ENCODE measurements around the gene MSX1. TPM values are rescaled to one million over a fixed set of nuclear protein-coding genes. Genes with fewer than 3 reads are reported as not detected.

The MSX1 gene
- polyA plus RNA-seq, 1 experiment, result 6.9 TPM

- ChIA-PET POLR2A (no interaction called here), CTCF (no interaction called here)
- no peaks in the 10 kb centered on the region for H3K36me3 ChIP-seq (ENCODE audit: control insufficient read depth, insufficient read depth, low read length)
- H3K27me3 ChIP-seq (ENCODE audit: control insufficient read depth, insufficient read depth, low read length), result peaks cover 57% of the 10 kb centered on the region
- H3K4me3 ChIP-seq (ENCODE audit: low read depth, low read length), result no peak overlapping the region
- TF ChIP-seq CTCF (IDR thresholded peaks at IDR 0.05; ENCODE audit: insufficient read depth, low read depth, low read length), result no peak
- DNase-seq (ENCODE audit: low read depth), result no peak
These were observed 9.6 kb downstream of the MSX1 start for GRCh38 chr4:4868758-4869723.

GRCh38 chr4:4869731-4870571 lies 10.5 kb downstream of the MSX1 start:
- no peak for TF ChIP-seq CTCF (IDR thresholded peaks at IDR 0.05; ENCODE audit: insufficient read depth, low read depth, low read length)
- Histone ChIP-seq H3K27me3 (ENCODE audit: control insufficient read depth, insufficient read depth, low read length) (peaks cover 61% of the 10 kb centered on the region), H3K4me3 (ENCODE audit: low read depth, low read length) (no peak overlapping the region)

GRCh38 chr4:4870576-4871241 lies 11.2 kb downstream of the MSX1 start:
- TF ChIP-seq CTCF (IDR thresholded peaks at IDR 0.05; ENCODE audit: insufficient read depth, low read depth, low read length), result no peak
- DNase-seq (ENCODE audit: low read depth), result no peak
- Histone ChIP-seq H3K27me3 (ENCODE audit: control insufficient read depth, insufficient read depth, low read length) (peaks cover 64% of the 10 kb centered on the region), H3K36me3 (ENCODE audit: control insufficient read depth, insufficient read depth, low read length) (no peaks in the 10 kb centered on the region), H3K4me3 (ENCODE audit: low read depth, low read length) (no peak overlapping the region)
- ChIA-PET POLR2A (no interaction called here), CTCF (interaction anchor here (1.0 kb wide), 1 partner anchor 9 kb away, joined by 3 read pairs; no protein-coding TSS in a partner anchor)

More at GRCh38 chr4:4869731-4870571, 10.5 kb downstream of the MSX1 start:
- DNase-seq (ENCODE audit: low read depth), result no peak
- ChIA-PET POLR2A (no interaction called here), CTCF (no interaction called here)
- H3K36me3 ChIP-seq (ENCODE audit: control insufficient read depth, insufficient read depth, low read length), result no peaks in the 10 kb centered on the region

- Histone ChIP-seq H3K36me3 (ENCODE audit: control insufficient read depth, insufficient read depth, low read length) (no peaks in the 10 kb centered on the region), H3K4me3 (ENCODE audit: low read depth, low read length) (no peak overlapping the region), H3K27me3 (ENCODE audit: control insufficient read depth, insufficient read depth, low read length) (peaks cover 64% of the 10 kb centered on the region)
- ChIA-PET CTCF (interaction anchor here (1.0 kb wide), 1 partner anchor 8 kb away, joined by 3 read pairs; no protein-coding TSS in a partner anchor), POLR2A (no interaction called here)
- DNase-seq (ENCODE audit: low read depth), result no peak
- no peak for TF ChIP-seq CTCF (IDR thresholded peaks at IDR 0.05; ENCODE audit: insufficient read depth, low read depth, low read length)
These were observed 11.7 kb downstream of the MSX1 start for GRCh38 chr4:4871242-4871572.

Measured in BJ (cell line).